Neural cell (in vitro differentiated cells): ENCODE measurements around the gene RHBDD3. TPM values are rescaled to one million over a fixed set of nuclear protein-coding genes. Genes with fewer than 3 reads are reported as not detected.

ENCODE experiments used
- H2AFZ ChIP-seq: fragments of 200-600, 300-800 bp; sonication (generic), shearing (Covaris generic); 2 replicates; pipeline ENCODE4 v1.6.0; 2014; ENCODE audit warnings: low read depth, mild to moderate bottlenecking, antibody characterized with exemption, low read length, moderate library complexity
- H3F3A ChIP-seq: fragments of 200-600 bp; shearing (Covaris generic); 2 replicates; pipeline ENCODE4 v1.6.1; 2016; ENCODE audit warnings: mild to moderate bottlenecking, moderate library complexity, mixed read lengths, antibody characterized with exemption, low read length; ENCODE audit not compliant: insufficient read depth, poor library complexity, severe bottlenecking
- H3K27ac ChIP-seq: fragments of 200-600, 300-800 bp; sonication (generic), shearing (Covaris generic); 2 replicates; pipeline ENCODE4 v1.5.1; 2014; ENCODE audit warnings: mild to moderate bottlenecking, low read length, moderate library complexity
- H3K27me3 ChIP-seq: fragments of 300-800, 200-600 bp; sonication (generic), shearing (Covaris generic); 2 replicates; pipeline ENCODE4 v1.6.0; 2014; ENCODE audit warnings: mild to moderate bottlenecking, low read depth, low read length, moderate library complexity; ENCODE audit not compliant: insufficient read depth
- H3K36me3 ChIP-seq: fragments of 300-800, 200-600 bp; sonication (generic), shearing (Covaris generic); 2 replicates; pipeline ENCODE4 v1.5.1; 2014; ENCODE audit warnings: mild to moderate bottlenecking, antibody characterized with exemption, low read length, moderate library complexity; ENCODE audit not compliant: insufficient read depth
- H3K4me2 ChIP-seq: fragments of 300-800, 200-600 bp; sonication (generic), shearing (Covaris generic); 2 replicates; pipeline ENCODE4 v1.6.0; 2014; ENCODE audit warnings: mild to moderate bottlenecking, low read length
- H3K4me3 ChIP-seq: fragments of 300-800, 200-600 bp; sonication (generic), shearing (Covaris generic); 2 replicates; pipeline ENCODE4 v1.5.1; 2014; ENCODE audit warnings: mild to moderate bottlenecking, low read length, moderate library complexity
- H3K79me2 ChIP-seq: fragments of 200-600 bp; shearing (Covaris generic); replicated peaks from 2 replicates; pipeline ENCODE4 v1.6.0; 2014; ENCODE audit warnings: mild to moderate bottlenecking, low read length, moderate library complexity; ENCODE audit not compliant: insufficient read depth
- H3K9ac ChIP-seq: fragments of 300-800, 200-600 bp; sonication (generic), shearing (Covaris generic); 2 replicates; pipeline ENCODE4 v1.6.1; 2016; ENCODE audit warnings: mild to moderate bottlenecking, low read length, mixed read lengths
- H3K9me2 ChIP-seq: fragments of 200-600 bp; shearing (Covaris generic); 2 replicates; pipeline ENCODE4 v1.6.1; 2016; ENCODE audit warnings: mild to moderate bottlenecking, low read length, mixed read lengths; ENCODE audit not compliant: insufficient read depth
- H3K9me3 ChIP-seq: fragments of 200-600, 300-800 bp; sonication (generic), shearing (Covaris generic); 2 replicates; pipeline ENCODE4 v1.6.1; 2016; ENCODE audit warnings: mild to moderate bottlenecking, mixed run types, low read length, moderate library complexity, mixed read lengths
- H4K20me1 ChIP-seq: fragments of 200-600 bp; shearing (Covaris generic); 2 replicates; pipeline ENCODE4 v1.6.1; 2016; ENCODE audit warnings: mild to moderate bottlenecking, mixed run types; ENCODE audit not compliant: insufficient read depth
- EZH2 ChIP-seq: fragments of 200-600, 300-800 bp; shearing (Covaris generic), sonication (generic); IDR thresholded peaks from 2 replicates; pipeline ENCODE4 v1.6.1; 2014; ENCODE audit warnings: antibody characterized with exemption, low read length, borderline replicate concordance, mild to moderate bottlenecking; ENCODE audit not compliant: insufficient read depth, poor library complexity, severe bottlenecking
- MXI1 ChIP-seq: fragments of 450-650 bp; conservative IDR thresholded peaks from 2 replicates; pipeline ENCODE4 v1.6.1; 2014; ENCODE audit warnings: antibody characterized with exemption, mild to moderate bottlenecking; ENCODE audit not compliant: poor library complexity, severe bottlenecking
- RAD21 ChIP-seq: fragments of 450-650 bp; conservative IDR thresholded peaks from 2 replicates; pipeline ENCODE4 v1.6.1; 2014; ENCODE audit warnings: antibody characterized with exemption, mild to moderate bottlenecking, moderate library complexity
- REST ChIP-seq: IDR thresholded peaks from 2 replicates; pipeline ENCODE4 v1.6.1; 2012; ENCODE audit warnings: borderline replicate concordance
- polyA plus RNA-seq: library from polyadenylated mRNA; depleted of rRNA; stranded (reverse); fragments of >200 nt; gene quantifications from 2 replicates; pipeline ENCODE4 v1.2.3, GENCODE V29; 2014

Gene RHBDD3
- polyA plus RNA-seq, 1 donor from 2014 or later: 114 TPM

GRCh38 chr22:29315286-29316140, 47.7 kb upstream of the RHBDD3 start, which contains the start of gene RASL10A:
RASL10A (minus strand) TSS chr22:29315697; CDS start chr22:29315246, 451 bp downstream.
- H2AFZ ChIP-seq: no peak within 1 kb of the TSS
- H3K9me3 ChIP-seq: no peaks in the 10 kb centered on the region
- peaks cover 44% of the 10 kb centered on the region for H3K27me3 ChIP-seq
- H3F3A ChIP-seq: no peaks in the 10 kb centered on the region
- H3K4me2 ChIP-seq: no peak within 1 kb of the TSS
- no peaks in the 10 kb centered on the region for H3K79me2 ChIP-seq
- H4K20me1 ChIP-seq: no peaks in the 10 kb centered on the region
- no peaks in the 10 kb centered on the region for H3K9me2 ChIP-seq
- no peak within 1 kb of the TSS for H3K27ac ChIP-seq
- no peak for TF ChIP-seq REST
- TF ChIP-seq MXI1: peak; percentile 21
- no peak for TF ChIP-seq RAD21
- TF ChIP-seq EZH2: peak; percentile 37
- H3K9ac ChIP-seq: peak within 1 kb of the TSS; percentile 31
- no peaks in the 10 kb centered on the region for H3K36me3 ChIP-seq
- peak within 1 kb of the TSS; percentile 59 for H3K4me3 ChIP-seq

GRCh38 chr22:29314537-29315285, 46.9 kb upstream of the RHBDD3 start:
- Histone ChIP-seq H3K36me3 (no peaks in the 10 kb centered on the region), H3K9me2 (no peaks in the 10 kb centered on the region), H3K9me3 (no peaks in the 10 kb centered on the region), H3K27me3 (peaks cover 44% of the 10 kb centered on the region), H3F3A (no peaks in the 10 kb centered on the region), H3K4me3 (peak overlapping the region; percentile 59), H3K79me2 (no peaks in the 10 kb centered on the region), H3K9ac (no peak overlapping the region), H2AFZ (no peak overlapping the region), H3K4me2 (no peak overlapping the region), H3K27ac (no peak overlapping the region), H4K20me1 (no peaks in the 10 kb centered on the region)
- no peak for TF ChIP-seq RAD21
- TF ChIP-seq EZH2: no peak

- H3K9me2 ChIP-seq: no peaks in the 10 kb centered on the region
- no peak overlapping the region for H3K4me2 ChIP-seq
- H3K27me3 ChIP-seq: peaks cover 44% of the 10 kb centered on the region
- no peaks in the 10 kb centered on the region for H3K79me2 ChIP-seq
- H2AFZ ChIP-seq: no peak overlapping the region
- H3K4me3 ChIP-seq: no peak overlapping the region
- TF ChIP-seq RAD21: no peak
- no peaks in the 10 kb centered on the region for H3K9me3 ChIP-seq
- H4K20me1 ChIP-seq: no peaks in the 10 kb centered on the region
- no peaks in the 10 kb centered on the region for H3F3A ChIP-seq
- H3K36me3 ChIP-seq: no peaks in the 10 kb centered on the region
- no peak overlapping the region for H3K27ac ChIP-seq
- no peak overlapping the region for H3K9ac ChIP-seq
Measured at GRCh38 chr22:29313576-29314466, 46.0 kb upstream of the RHBDD3 start.
